ENCODE results near the gene BCL2L1.

BCL2L1 gene

GRCh38 chr20:31722257-31723068 is at the start of gene BCL2L1:
BCL2L1 (minus strand) TSS chr20:31722868; CDS start chr20:31722218, 650 bp downstream.
- peak within 1 kb of the TSS; percentile 94 to 98 for H3K4me3 ChIP-seq (ENCODE audit: low read depth in 1 of 2, low read length in 2 of 2)
- H3K36me3 ChIP-seq (ENCODE audit: insufficient read depth, low read length), result peaks cover 6% of the 10 kb centered on the region
- peak within 1 kb of the TSS; percentile 83 for H3K9ac ChIP-seq (ENCODE audit: low read length)
- peaks cover 46% of the 10 kb centered on the region for H3K4me1 ChIP-seq (ENCODE audit: insufficient read depth, low read length)
- H3K9me3 ChIP-seq (ENCODE audit: low read length), result no peaks in the 10 kb centered on the region
- H3K27ac ChIP-seq (ENCODE audit: low read depth, low read length), result peak within 1 kb of the TSS; percentile 98
- H3K27me3 ChIP-seq (ENCODE audit: control insufficient read depth in 1 of 2, insufficient read depth in 2 of 2, low read length in 2 of 2), result no peaks in the 10 kb centered on the region

- H3K27me3 ChIP-seq (ENCODE audit: control insufficient read depth in 1 of 2, insufficient read depth in 2 of 2, low read length in 2 of 2), result no peaks in the 10 kb centered on the region
- H3K4me3 ChIP-seq (ENCODE audit: low read depth in 1 of 2, low read length in 2 of 2), result no peak overlapping the region
- no peaks in the 10 kb centered on the region for H3K9me3 ChIP-seq (ENCODE audit: low read length)
- no peaks in the 10 kb centered on the region for H3K36me3 ChIP-seq (ENCODE audit: insufficient read depth, low read length)
- H3K4me1 ChIP-seq (ENCODE audit: insufficient read depth, low read length), result no peaks in the 10 kb centered on the region
- no peak overlapping the region for H3K9ac ChIP-seq (ENCODE audit: low read length)
- H3K27ac ChIP-seq (ENCODE audit: low read depth, low read length), result no peak overlapping the region
Observed at GRCh38 chr20:31770243-31770642, 47.6 kb upstream of the BCL2L1 start.

- H3K4me1 ChIP-seq (ENCODE audit: insufficient read depth, low read length), result no peaks in the 10 kb centered on the region
- H3K27ac ChIP-seq (ENCODE audit: low read depth, low read length), result no peak overlapping the region
- no peaks in the 10 kb centered on the region for H3K36me3 ChIP-seq (ENCODE audit: insufficient read depth, low read length)
Observed at GRCh38 chr20:31769681-31770080, 47.0 kb upstream of the BCL2L1 start.

GRCh38 chr20:31767805-31768204 is 45.1 kb upstream of the BCL2L1 start:
- H3K9ac ChIP-seq (ENCODE audit: low read length), result no peak overlapping the region
- H3K36me3 ChIP-seq (ENCODE audit: insufficient read depth, low read length), result no peaks in the 10 kb centered on the region
- no peaks in the 10 kb centered on the region for H3K27me3 ChIP-seq (ENCODE audit: control insufficient read depth in 1 of 2, insufficient read depth in 2 of 2, low read length in 2 of 2)
- no peak overlapping the region for H3K4me3 ChIP-seq (ENCODE audit: low read depth in 1 of 2, low read length in 2 of 2)
- no peaks in the 10 kb centered on the region for H3K4me1 ChIP-seq (ENCODE audit: insufficient read depth, low read length)
- no peak overlapping the region for H3K27ac ChIP-seq (ENCODE audit: low read depth, low read length)
- no peaks in the 10 kb centered on the region for H3K9me3 ChIP-seq (ENCODE audit: low read length)

More at GRCh38 chr20:31769681-31770080, 47.0 kb upstream of the BCL2L1 start:
- Histone ChIP-seq H3K9ac (ENCODE audit: low read length) (no peak overlapping the region), H3K27me3 (ENCODE audit: control insufficient read depth in 1 of 2, insufficient read depth in 2 of 2, low read length in 2 of 2) (no peaks in the 10 kb centered on the region), H3K9me3 (ENCODE audit: low read length) (no peaks in the 10 kb centered on the region), H3K4me3 (ENCODE audit: low read depth in 1 of 2, low read length in 2 of 2) (no peak overlapping the region)

GRCh38 chr20:31764641-31765305 is 42.1 kb upstream of the BCL2L1 start:
- Histone ChIP-seq H3K27ac (ENCODE audit: low read depth, low read length) (no peak overlapping the region), H3K36me3 (ENCODE audit: insufficient read depth, low read length) (no peaks in the 10 kb centered on the region), H3K4me3 (ENCODE audit: low read depth in 1 of 2, low read length in 2 of 2) (no peak overlapping the region)

GRCh38 chr20:31760519-31761240 is 38.0 kb upstream of the BCL2L1 start:
- Histone ChIP-seq H3K9ac (ENCODE audit: low read length) (no peak overlapping the region), H3K27me3 (ENCODE audit: control insufficient read depth in 1 of 2, insufficient read depth in 2 of 2, low read length in 2 of 2) (no peaks in the 10 kb centered on the region), H3K4me3 (ENCODE audit: low read depth in 1 of 2, low read length in 2 of 2) (no peak overlapping the region)

More at GRCh38 chr20:31764641-31765305, 42.1 kb upstream of the BCL2L1 start:
- Histone ChIP-seq H3K9ac (ENCODE audit: low read length) (no peak overlapping the region), H3K9me3 (ENCODE audit: low read length) (no peaks in the 10 kb centered on the region), H3K27me3 (ENCODE audit: control insufficient read depth in 1 of 2, insufficient read depth in 2 of 2, low read length in 2 of 2) (no peaks in the 10 kb centered on the region), H3K4me1 (ENCODE audit: insufficient read depth, low read length) (no peaks in the 10 kb centered on the region)

GRCh38 chr20:31759836-31760518 is 37.3 kb upstream of the BCL2L1 start:
- Histone ChIP-seq H3K9ac (ENCODE audit: low read length) (no peak overlapping the region), H3K9me3 (ENCODE audit: low read length) (no peaks in the 10 kb centered on the region), H3K4me3 (ENCODE audit: low read depth in 1 of 2, low read length in 2 of 2) (no peak overlapping the region), H3K27ac (ENCODE audit: low read depth, low read length) (no peak overlapping the region), H3K36me3 (ENCODE audit: insufficient read depth, low read length) (no peaks in the 10 kb centered on the region), H3K4me1 (ENCODE audit: insufficient read depth, low read length) (no peaks in the 10 kb centered on the region), H3K27me3 (ENCODE audit: control insufficient read depth in 1 of 2, insufficient read depth in 2 of 2, low read length in 2 of 2) (no peaks in the 10 kb centered on the region)

More at GRCh38 chr20:31760519-31761240, 38.0 kb upstream of the BCL2L1 start:
- H3K27ac ChIP-seq (ENCODE audit: low read depth, low read length), result no peak overlapping the region
- no peaks in the 10 kb centered on the region for H3K36me3 ChIP-seq (ENCODE audit: insufficient read depth, low read length)
- no peaks in the 10 kb centered on the region for H3K4me1 ChIP-seq (ENCODE audit: insufficient read depth, low read length)
- no peaks in the 10 kb centered on the region for H3K9me3 ChIP-seq (ENCODE audit: low read length)

GRCh38 chr20:31758991-31759390 is 36.3 kb upstream of the BCL2L1 start:
- H3K9me3 ChIP-seq (ENCODE audit: low read length), result no peaks in the 10 kb centered on the region
- no peaks in the 10 kb centered on the region for H3K36me3 ChIP-seq (ENCODE audit: insufficient read depth, low read length)
- H3K27ac ChIP-seq (ENCODE audit: low read depth, low read length), result no peak overlapping the region
- no peaks in the 10 kb centered on the region for H3K4me1 ChIP-seq (ENCODE audit: insufficient read depth, low read length)
- no peak overlapping the region for H3K9ac ChIP-seq (ENCODE audit: low read length)
- H3K27me3 ChIP-seq (ENCODE audit: control insufficient read depth in 1 of 2, insufficient read depth in 2 of 2, low read length in 2 of 2), result no peaks in the 10 kb centered on the region
- no peak overlapping the region for H3K4me3 ChIP-seq (ENCODE audit: low read depth in 1 of 2, low read length in 2 of 2)

- Histone ChIP-seq H3K27me3 (ENCODE audit: control insufficient read depth in 1 of 2, insufficient read depth in 2 of 2, low read length in 2 of 2) (no peaks in the 10 kb centered on the region), H3K36me3 (ENCODE audit: insufficient read depth, low read length) (no peaks in the 10 kb centered on the region), H3K4me1 (ENCODE audit: insufficient read depth, low read length) (no peaks in the 10 kb centered on the region), H3K9me3 (ENCODE audit: low read length) (no peaks in the 10 kb centered on the region), H3K27ac (ENCODE audit: low read depth, low read length) (no peak overlapping the region), H3K4me3 (ENCODE audit: low read depth in 1 of 2, low read length in 2 of 2) (no peak overlapping the region), H3K9ac (ENCODE audit: low read length) (no peak overlapping the region)
Observed at GRCh38 chr20:31758521-31758920, 35.9 kb upstream of the BCL2L1 start.

- Histone ChIP-seq H3K4me3 (ENCODE audit: low read depth in 1 of 2, low read length in 2 of 2) (no peak overlapping the region), H3K4me1 (ENCODE audit: insufficient read depth, low read length) (no peaks in the 10 kb centered on the region), H3K27me3 (ENCODE audit: control insufficient read depth in 1 of 2, insufficient read depth in 2 of 2, low read length in 2 of 2) (no peaks in the 10 kb centered on the region), H3K9me3 (ENCODE audit: low read length) (no peaks in the 10 kb centered on the region), H3K9ac (ENCODE audit: low read length) (no peak overlapping the region), H3K36me3 (ENCODE audit: insufficient read depth, low read length) (no peaks in the 10 kb centered on the region), H3K27ac (ENCODE audit: low read depth, low read length) (no peak overlapping the region)
Observed at GRCh38 chr20:31757254-31757653, 34.6 kb upstream of the BCL2L1 start.

- no peak overlapping the region for H3K4me3 ChIP-seq (ENCODE audit: low read depth in 1 of 2, low read length in 2 of 2)
- no peaks in the 10 kb centered on the region for H3K9me3 ChIP-seq (ENCODE audit: low read length)
- H3K9ac ChIP-seq (ENCODE audit: low read length), result no peak overlapping the region
- no peaks in the 10 kb centered on the region for H3K36me3 ChIP-seq (ENCODE audit: insufficient read depth, low read length)
- no peaks in the 10 kb centered on the region for H3K4me1 ChIP-seq (ENCODE audit: insufficient read depth, low read length)
- no peaks in the 10 kb centered on the region for H3K27me3 ChIP-seq (ENCODE audit: control insufficient read depth in 1 of 2, insufficient read depth in 2 of 2, low read length in 2 of 2)
- H3K27ac ChIP-seq (ENCODE audit: low read depth, low read length), result no peak overlapping the region
Observed at GRCh38 chr20:31751126-31751525, 28.5 kb upstream of the BCL2L1 start.
